Hepatocyte (in vitro differentiated cells): ENCODE measurements around the gene GPAT3. TPM values are rescaled to one million over a fixed set of nuclear protein-coding genes. Genes with fewer than 3 reads are reported as not detected.

ENCODE experiments used
- DNase-seq: peaks from one replicate; pipeline ENCODE4 v3.0.0-alpha.2; 2016; ENCODE audit warnings: low spot score
- H2AFZ ChIP-seq: fragments of 200-600 bp; sonication (generic); 2 replicates; pipeline ENCODE4 v1.6.0; 2016; ENCODE audit warnings: antibody characterized with exemption, mild to moderate bottlenecking
- H3K27ac ChIP-seq: fragments of 200-600 bp; sonication (generic); 2 replicates; pipeline ENCODE4 v1.5.1; 2016; ENCODE audit warnings: mild to moderate bottlenecking
- H3K27me3 ChIP-seq: fragments of 200-600 bp; sonication (generic); 2 replicates; pipeline ENCODE4 v1.6.1; 2016
- H3K36me3 ChIP-seq: fragments of 200-600 bp; sonication (generic); replicated peaks from 2 replicates; pipeline ENCODE4 v1.5.1; 2016; ENCODE audit warnings: low read depth; ENCODE audit not compliant: insufficient read depth
- H3K4me1 ChIP-seq: fragments of 200-600 bp; sonication (generic); 2 replicates; pipeline ENCODE4 v1.5.1; 2016; ENCODE audit warnings: mild to moderate bottlenecking, moderate library complexity; ENCODE audit not compliant: insufficient read depth
- H3K4me2 ChIP-seq: fragments of 200-600 bp; sonication (generic); 2 replicates; pipeline ENCODE4 v1.6.0; 2016
- H3K4me3 ChIP-seq: fragments of 200-600 bp; sonication (generic); 2 replicates; pipeline ENCODE4 v1.5.1; 2016; ENCODE audit warnings: mild to moderate bottlenecking
- H3K79me2 ChIP-seq: fragments of 200-600 bp; sonication (generic); 2 replicates; pipeline ENCODE4 v1.6.0; 2017; ENCODE audit warnings: mild to moderate bottlenecking
- H3K9me2 ChIP-seq: fragments of 200-600 bp; sonication (generic); replicated peaks from 2 replicates; pipeline ENCODE4 v1.6.0; 2017; ENCODE audit warnings: mild to moderate bottlenecking; ENCODE audit not compliant: insufficient read depth
- H3K9me3 ChIP-seq: fragments of 200-600 bp; sonication (generic); 2 replicates; pipeline ENCODE4 v1.5.1; 2016; ENCODE audit warnings: low read depth, mild to moderate bottlenecking
- H4K20me1 ChIP-seq: fragments of 200-600 bp; sonication (generic); 2 replicates; pipeline ENCODE4 v1.6.0; 2016; ENCODE audit warnings: mild to moderate bottlenecking; ENCODE audit not compliant: insufficient read depth, poor library complexity, severe bottlenecking
- CTCF ChIP-seq: fragments of 200-600 bp; sonication (generic); IDR thresholded peaks from 2 replicates; pipeline ENCODE4 v1.5.1; 2016; ENCODE audit warnings: antibody characterized with exemption, mild to moderate bottlenecking; ENCODE audit not compliant: poor library complexity
- EZH2 ChIP-seq: fragments of 200-600 bp; sonication (generic); IDR thresholded peaks from 2 replicates; pipeline ENCODE4 v1.6.1; 2016; ENCODE audit warnings: antibody characterized with exemption, mild to moderate bottlenecking, borderline replicate concordance
- EZH2phosphoT487 ChIP-seq: fragments of 200-600 bp; sonication (generic); IDR thresholded peaks from one replicate; pipeline ENCODE4 v1.6.1; 2018; ENCODE audit warnings: antibody characterized with exemption, mild to moderate bottlenecking, low read depth, moderate library complexity; ENCODE audit not compliant: unreplicated experiment, severe bottlenecking
- WGBS: methylation state at CpG from one replicate; pipeline ENCODE4 v1.1.6; 2016; ENCODE audit warnings: low lambda C conversion rate; ENCODE audit errors: missing lambda C conversion rate; 5-methylcytosine and 5-hydroxymethylcytosine counted together
- polyA plus RNA-seq: library from polyadenylated mRNA; unstranded; fragments of >200 nt; fragmentation: Nextera tagmentation; extraction: Ambion mirVana; gene quantifications from 2 replicates; pipeline ENCODE4 v1.2.1, GENCODE V29; 2016
- total RNA-seq: library from RNA; depleted of rRNA; stranded (reverse); fragments of >200 nt; gene quantifications from 2 replicates; pipeline ENCODE4 v1.2.3, GENCODE V29; 2014

Gene GPAT3
- total and polyA plus RNA-seq, 2 experiments from 2014 or later, result 3.3 to 4.4 TPM

GRCh38 chr4:83609365-83609764 lies 73.5 kb downstream of the GPAT3 start:
- TF ChIP-seq EZH2, result no peak
- no peak for TF ChIP-seq CTCF
- TF ChIP-seq EZH2phosphoT487, result no peak

GRCh38 chr4:83610729-83611128 lies 74.8 kb downstream of the GPAT3 start:
- WGBS, result 87% methylated on average over 1 of the region's 1 CpG
- no peaks in the 10 kb centered on the region for H4K20me1 ChIP-seq

More at GRCh38 chr4:83609365-83609764, 73.5 kb downstream of the GPAT3 start:
- no peak for DNase-seq
- Histone ChIP-seq H3K9me2 (no peaks in the 10 kb centered on the region), H4K20me1 (no peaks in the 10 kb centered on the region), H3K4me3 (no peak overlapping the region), H3K36me3 (no peaks in the 10 kb centered on the region), H3K4me2 (no peak overlapping the region), H2AFZ (no peak overlapping the region), H3K9me3 (no peaks in the 10 kb centered on the region), H3K27me3 (no peaks in the 10 kb centered on the region), H3K79me2 (no peaks in the 10 kb centered on the region), H3K4me1 (peaks cover 7% of the 10 kb centered on the region), H3K27ac (no peak overlapping the region)

GRCh38 chr4:83613023-83613422 lies 77.1 kb downstream of the GPAT3 start:
- no peaks in the 10 kb centered on the region for H3K36me3 ChIP-seq
- H3K9me3 ChIP-seq, result no peaks in the 10 kb centered on the region
- H3K9me2 ChIP-seq, result no peaks in the 10 kb centered on the region
- H3K27ac ChIP-seq, result no peak overlapping the region
- H3K79me2 ChIP-seq, result no peaks in the 10 kb centered on the region
- H3K4me2 ChIP-seq, result no peak overlapping the region
- H3K4me3 ChIP-seq, result no peak overlapping the region
- H4K20me1 ChIP-seq, result no peaks in the 10 kb centered on the region
- TF ChIP-seq EZH2phosphoT487 (no peak), CTCF (no peak), EZH2 (no peak)
- DNase-seq, result no peak
- no peaks in the 10 kb centered on the region for H3K27me3 ChIP-seq
- no peak overlapping the region for H2AFZ ChIP-seq
- no peaks in the 10 kb centered on the region for H3K4me1 ChIP-seq

More at GRCh38 chr4:83610729-83611128, 74.8 kb downstream of the GPAT3 start:
- TF ChIP-seq EZH2, result no peak
- TF ChIP-seq EZH2phosphoT487, result no peak
- no peak for TF ChIP-seq CTCF
- Histone ChIP-seq H3K79me2 (no peaks in the 10 kb centered on the region), H3K36me3 (no peaks in the 10 kb centered on the region), H2AFZ (no peak overlapping the region), H3K9me2 (no peaks in the 10 kb centered on the region), H3K4me3 (no peak overlapping the region), H3K27ac (no peak overlapping the region), H3K27me3 (no peaks in the 10 kb centered on the region), H3K9me3 (no peaks in the 10 kb centered on the region), H3K4me1 (no peaks in the 10 kb centered on the region), H3K4me2 (no peak overlapping the region)
- no peak for DNase-seq

- Histone ChIP-seq H3K9me3 (no peaks in the 10 kb centered on the region), H3K36me3 (no peaks in the 10 kb centered on the region)
Observed at GRCh38 chr4:83613994-83614393, 78.1 kb downstream of the GPAT3 start.

More at GRCh38 chr4:83613994-83614393, 78.1 kb downstream of the GPAT3 start:
- peaks cover 5% of the 10 kb centered on the region for H3K4me1 ChIP-seq
- no peak overlapping the region for H2AFZ ChIP-seq
- TF ChIP-seq EZH2 (no peak), EZH2phosphoT487 (no peak), CTCF (no peak)
- no peak overlapping the region for H3K27ac ChIP-seq
- no peaks in the 10 kb centered on the region for H4K20me1 ChIP-seq
- no peaks in the 10 kb centered on the region for H3K27me3 ChIP-seq
- WGBS, result 90% methylated on average over 4 of the region's 4 CpGs
- no peaks in the 10 kb centered on the region for H3K9me2 ChIP-seq
- no peaks in the 10 kb centered on the region for H3K79me2 ChIP-seq
- H3K4me2 ChIP-seq, result no peak overlapping the region
- H3K4me3 ChIP-seq, result no peak overlapping the region
- DNase-seq, result no peak
